Endodermal cell (in vitro differentiated cells): ENCODE results near the gene NEDD1. TPM values are rescaled to one million over a fixed set of nuclear protein-coding genes. Genes with fewer than 3 reads are reported as not detected.

Experiments used
- DNase-seq: peaks from one replicate; pipeline ENCODE4 v3.0.0-alpha.2; 2017
- H3K27ac ChIP-seq: 2 replicates; pipeline ENCODE4 v1.5.1; 2013; ENCODE audit warnings: mild to moderate bottlenecking, low read depth, low read length, moderate library complexity
- H3K27me3 ChIP-seq: 2 replicates; pipeline ENCODE4 v1.6.1; 2013; ENCODE audit warnings: mild to moderate bottlenecking, low read length, moderate library complexity; ENCODE audit not compliant: insufficient read depth, control insufficient read depth, poor library complexity, severe bottlenecking
- H3K36me3 ChIP-seq: 2 replicates; pipeline ENCODE4 v1.7.0; 2013; ENCODE audit warnings: mild to moderate bottlenecking, low read length, moderate library complexity; ENCODE audit not compliant: control insufficient read depth, insufficient read depth
- H3K4me1 ChIP-seq: one replicate; pipeline ENCODE4 v1.7.0; 2013; ENCODE audit warnings: low read length; ENCODE audit not compliant: control insufficient read depth, insufficient read depth
- H3K4me3 ChIP-seq: 2 replicates; pipeline ENCODE4 v1.5.1; 2013; ENCODE audit warnings: mild to moderate bottlenecking, low read length, moderate library complexity
- H3K9ac ChIP-seq: 2 replicates; pipeline ENCODE4 v1.6.1; 2013; ENCODE audit warnings: mild to moderate bottlenecking, low read length, moderate library complexity; ENCODE audit not compliant: poor library complexity, severe bottlenecking; ENCODE audit errors: extremely low read depth
- H3K9me3 ChIP-seq: 2 replicates; pipeline ENCODE4 v1.6.1; 2013; ENCODE audit warnings: mild to moderate bottlenecking, low read length, moderate library complexity; ENCODE audit not compliant: control insufficient read depth
- H3K27ac Mint-ChIP-seq: 2 replicates; pipeline ENCODE4 v1.8.0; 2020; ENCODE audit warnings: mixed read lengths
- H3K27me3 Mint-ChIP-seq: 2 replicates; pipeline ENCODE4 v1.8.0; 2021; ENCODE audit warnings: mild to moderate bottlenecking, mixed read lengths; ENCODE audit not compliant: insufficient read depth
- H3K36me3 Mint-ChIP-seq: 2 replicates; pipeline ENCODE4 v1.8.0; 2020; ENCODE audit warnings: low read depth, mixed read lengths
- H3K4me1 Mint-ChIP-seq: 2 replicates; pipeline ENCODE4 v1.8.0; 2020; ENCODE audit warnings: mixed read lengths
- H3K4me3 Mint-ChIP-seq: 2 replicates; pipeline ENCODE4 v1.8.0; 2020; ENCODE audit warnings: mild to moderate bottlenecking, moderate library complexity, mixed read lengths
- H3K9me3 Mint-ChIP-seq: 2 replicates; pipeline ENCODE4 v1.8.0; 2020; ENCODE audit warnings: mild to moderate bottlenecking, mixed read lengths
- CTCF ChIP-seq: fragments of 200-600 bp; sonication (generic); conservative IDR thresholded peaks from 2 replicates; pipeline ENCODE4 v1.5.0; 2021; ENCODE audit warnings: antibody characterized with exemption, mild to moderate bottlenecking
- WGBS, 2 experiments: methylation state at CpG; one replicate each; pipeline versions ENCODE4 v1.1.5 to v1.1.7; 2013; ENCODE audit warnings: missing lambda C conversion rate in 2 of 2, mixed read lengths in 1 of 2; ENCODE audit not compliant: insufficient coverage in 1 of 2, insufficient read length in 1 of 2; 5-methylcytosine and 5-hydroxymethylcytosine counted together
- long read RNA-seq, 4 experiments: library from polyadenylated mRNA in 2 of 4; library from RNA in 1 of 4; library from capped mRNA in 1 of 4; stranded (forward) in 3 of 4; unstranded in 1 of 4; transcript quantifications; one replicate each; pipeline ENCODE4 v2.0.0, GENCODE V29; 2020 to 2021; ENCODE audit warnings: inconsistent platforms in 1 of 4
- polyA plus RNA-seq, 2 experiments: library from polyadenylated mRNA; stranded (reverse); fragments of 50-300 nt; gene quantifications; one replicate each; pipeline ENCODE4 v1.2.3, GENCODE V29; 2013
- total RNA-seq, 2 donors: library from RNA; stranded (reverse); fragmentation: NEBNext Ultra II Directional in 1 of 2; extraction: Animal tissue kit (Norgen Biotek cat#: 25700) in 1 of 2; gene quantifications; 2 replicates in 1 of 2; 3 replicates in 1 of 2; pipeline ENCODE4 v1.2.1, GENCODE V29; 2021

Gene NEDD1
- 10 to 100 TPM; 34.6 to 42.1 TPM for total RNA-seq
- 41.2 TPM for polyA plus RNA-seq (2013, experiment 1 of 2)
- 42.8 TPM for polyA plus RNA-seq (2013, experiment 2 of 2)
- long read RNA-seq, experiment 1, full-length matches to known transcripts, result 1 of 15 reads
- long read RNA-seq, experiment 1, partial matches to known transcripts, result 4 of 15 reads
- long read RNA-seq, experiment 1, other reads (novel, unspliced or antisense), result 10 of 15 reads
- long read RNA-seq, experiment 2, full-length matches to known transcripts, result 33 of 86 reads
- long read RNA-seq, experiment 2, partial matches to known transcripts, result 17 of 86 reads
- long read RNA-seq, experiment 2, other reads (novel, unspliced or antisense), result 36 of 86 reads
- long read RNA-seq, experiment 3, full-length matches to known transcripts, result 145 of 236 reads
- long read RNA-seq, experiment 3, partial matches to known transcripts, result 24 of 236 reads
- long read RNA-seq, experiment 3, other reads (novel, unspliced or antisense), result 67 of 236 reads
- long read RNA-seq, experiment 4, full-length matches to known transcripts, result 9 of 20 reads
- long read RNA-seq, experiment 4, partial matches to known transcripts, result 3 of 20 reads
- long read RNA-seq, experiment 4, other reads (novel, unspliced or antisense), result 8 of 20 reads

DNA sequence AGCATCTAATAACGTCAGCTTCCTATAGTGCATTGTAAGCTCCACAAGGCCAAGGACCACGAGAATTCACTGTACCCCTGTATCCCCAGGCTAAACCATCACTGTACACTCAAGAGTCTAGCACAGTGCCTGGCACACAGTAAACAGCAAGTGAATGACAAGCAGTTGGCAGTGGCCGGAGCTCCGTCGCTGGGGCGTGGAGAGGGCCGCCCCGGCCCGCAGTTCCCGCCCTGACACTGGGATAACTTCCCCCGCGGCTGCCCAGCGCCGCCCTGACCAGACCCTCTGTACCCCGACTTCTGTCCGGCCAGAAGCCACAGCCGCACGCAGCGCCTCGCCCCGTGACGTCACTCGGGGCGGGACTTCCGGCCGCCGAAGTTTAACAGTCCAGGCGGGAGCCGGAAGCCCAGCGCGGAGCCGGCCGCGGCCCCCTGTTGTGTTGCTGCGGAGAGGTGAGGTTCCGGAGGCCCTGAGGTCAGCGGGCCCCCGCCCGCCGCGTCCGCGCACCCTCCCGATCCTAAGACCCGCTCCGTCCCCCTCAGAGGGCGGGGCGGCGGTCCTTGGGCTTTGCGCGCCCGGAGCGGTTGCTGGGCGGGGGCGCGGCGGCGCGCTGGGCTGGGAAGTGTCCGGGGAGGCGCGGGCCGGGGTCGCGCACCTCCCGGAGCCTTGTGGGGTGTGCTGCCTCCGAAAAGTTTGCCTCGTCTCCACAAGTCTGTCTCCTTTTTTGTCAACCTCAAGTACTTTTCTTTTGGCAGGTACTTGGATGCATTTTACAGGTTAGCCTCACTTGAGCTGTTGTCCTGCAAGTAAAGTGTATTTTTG is at the start of gene NEDD1:
Gene NEDD1 (plus strand): TSS at position 409 of the 822 bp plus-strand sequence. CDS start 2,503 bp downstream, outside the sequence.
- Mint-ChIP-seq H3K4me3 (peak within 1 kb of the TSS; percentile 90), H3K9me3 (no peaks in the 10 kb centered on the region), H3K36me3 (no peaks in the 10 kb centered on the region), H3K27me3 (no peaks in the 10 kb centered on the region), H3K4me1 (peaks cover 21% of the 10 kb centered on the region), H3K27ac (peak within 1 kb of the TSS; percentile 96)
- TF ChIP-seq CTCF, result no peak
- Histone ChIP-seq H3K9me3 (no peaks in the 10 kb centered on the region), H3K27ac (peak within 1 kb of the TSS; percentile 9), H3K4me1 (no peaks in the 10 kb centered on the region), H3K36me3 (peaks cover 6% of the 10 kb centered on the region), H3K9ac (peak within 1 kb of the TSS; percentile 75), H3K4me3 (peak within 1 kb of the TSS; percentile 93), H3K27me3 (no peaks in the 10 kb centered on the region)
- WGBS, 2 experiments, result 2 to 8% methylated on average over 15 to 68 of the region's 68 CpGs
- peak; percentile 98 for DNase-seq

- Histone ChIP-seq H3K4me3 (no peak overlapping the region), H3K9me3 (peaks cover 10% of the 10 kb centered on the region), H3K27ac (no peak overlapping the region), H3K36me3 (no peaks in the 10 kb centered on the region), H3K27me3 (no peaks in the 10 kb centered on the region), H3K9ac (no peak overlapping the region), H3K4me1 (peaks cover 6% of the 10 kb centered on the region)
- Mint-ChIP-seq H3K27ac (no peak overlapping the region), H3K4me1 (peaks cover 8% of the 10 kb centered on the region), H3K9me3 (peaks cover 8% of the 10 kb centered on the region), H3K36me3 (no peaks in the 10 kb centered on the region), H3K4me3 (no peak overlapping the region), H3K27me3 (no peaks in the 10 kb centered on the region)
- TF ChIP-seq CTCF, result no peak
- 64% methylated on average over 1 of the region's 1 CpG; no CpG with 5 or more reads in 1 of the 2 experiments for WGBS, 2 experiments
- no peak for DNase-seq
Observed at GRCh38 chr12:96858162-96858561, 48.9 kb upstream of the NEDD1 start.

GRCh38 chr12:96861656-96862055 is 45.4 kb upstream of the NEDD1 start:
- H3K27ac Mint-ChIP-seq, result no peak overlapping the region
- H3K9me3 Mint-ChIP-seq, result peaks cover 8% of the 10 kb centered on the region
- H3K4me1 Mint-ChIP-seq, result peaks cover 8% of the 10 kb centered on the region
- DNase-seq, result no peak
- Histone ChIP-seq H3K4me3 (no peak overlapping the region), H3K27me3 (no peaks in the 10 kb centered on the region), H3K27ac (no peak overlapping the region), H3K36me3 (no peaks in the 10 kb centered on the region), H3K4me1 (peaks cover 6% of the 10 kb centered on the region), H3K9me3 (peaks cover 10% of the 10 kb centered on the region), H3K9ac (no peak overlapping the region)
- 100% methylated on average over 2 of the region's 2 CpGs; no CpG with 5 or more reads in 1 of the 2 experiments for WGBS, 2 experiments
- H3K4me3 Mint-ChIP-seq, result no peak overlapping the region
- H3K27me3 Mint-ChIP-seq, result no peaks in the 10 kb centered on the region
- no peaks in the 10 kb centered on the region for H3K36me3 Mint-ChIP-seq
- no peak for TF ChIP-seq CTCF
